Stomach (tissue), 19 donors: Measurements from ENCODE around the gene RIMKLB. TPM values are rescaled to one million over a fixed set of nuclear protein-coding genes. Genes with fewer than 3 reads are reported as not detected.

Experiments used
- DNase-seq, 2 donors: peaks; one replicate each; pipeline versions ENCODE4 v3.0.0 to v3.0.0-alpha.2; 2013 to 2019
- H3K27ac ChIP-seq, 5 donors: fragments of 200-600 bp in 4 of 5; sonication (generic) in 4 of 5; one replicate each; pipeline ENCODE4 v1.5.1; 2013 to 2019; ENCODE audit warnings: mild to moderate bottlenecking in 1 of 5, moderate library complexity in 1 of 5
- H3K27me3 ChIP-seq, 3 donors: fragments of 200-600 bp; sonication (generic); one replicate each; pipeline ENCODE4 v1.5.1; 2017 to 2019; ENCODE audit warnings: mixed run types in 1 of 3
- H3K36me3 ChIP-seq, 4 donors: fragments of 200-600 bp; sonication (generic); 1 replicate in 3 of 4; 2 replicates in 1 of 4; pipeline ENCODE4 v1.5.1; 2016 to 2019
- H3K4me1 ChIP-seq, 4 donors: fragments of 200-600 bp; sonication (generic); one replicate each; pipeline ENCODE4 v1.5.1; 2016 to 2019
- H3K4me3 ChIP-seq, 4 donors: fragments of 200-600 bp; sonication (generic) in 3 of 4; one replicate each; pipeline ENCODE4 v1.5.1; 2016 to 2019; ENCODE audit warnings: mild to moderate bottlenecking in 1 of 4
- H3K9me3 ChIP-seq, 4 donors: fragments of 200-600 bp; sonication (generic); one replicate each; pipeline ENCODE4 v1.5.1; 2016 to 2019
- EP300 ChIP-seq: sonication (generic); formaldehyde crosslinking; IDR thresholded peaks from one replicate; pipeline ENCODE4 v1.6.1; 2017; ENCODE audit warnings: antibody characterized with exemption
- POLR2A ChIP-seq, 4 donors: fragments of 450-650 bp; IDR thresholded peaks; one replicate each; pipeline ENCODE4 v1.6.1; 2016; ENCODE audit warnings: antibody characterized with exemption in 4 of 4, control low read depth in 2 of 4, mild to moderate bottlenecking in 1 of 4, moderate library complexity in 1 of 4
- POLR2AphosphoS5 ChIP-seq, 3 donors: sonication (generic); formaldehyde crosslinking; IDR thresholded peaks; one replicate each; pipeline ENCODE4 v1.6.1; 2016; ENCODE audit warnings: antibody characterized with exemption in 3 of 3
- WGBS, 5 donors: extraction: QIAGEN DNeasy Blood & Tissue Kit in 3 of 5; methylation state at CpG; one replicate each; pipeline versions ENCODE4 v1.1.5 to v1.1.7; 2013 to 2018; 5-methylcytosine and 5-hydroxymethylcytosine counted together
- intact Hi-C: fragments of 100-400 bp; cut with DNase I; formaldehyde crosslinking; loops from one replicate; pipeline ENCODE4 v1.15.1; 2023; ENCODE audit warnings: low total_unique reads
- long read RNA-seq, 10 donors: transcript quantifications; one replicate each; lab custom pipeline, GENCODE V29; 2026
- polyA plus RNA-seq, 3 donors: library from polyadenylated mRNA; stranded (reverse); fragments of 200-250 nt; gene quantifications; one replicate each; pipeline ENCODE4 v1.2.3, GENCODE V29; 2013
- total RNA-seq, 5 donors: library from RNA; depleted of rRNA; stranded (reverse); fragments of >200 nt; gene quantifications; one replicate each; pipeline versions ENCODE4 v1.1.0 to v1.2.3, GENCODE V29; 2014 to 2016
- TF ChIP-seq, protein P1 (sequence below), 7 experiments: fragments of 450-650 bp in 4 of 7; fragments of 200-600 bp in 3 of 7; sonication (generic) in 3 of 7; IDR thresholded peaks; one replicate each; pipeline ENCODE4 v1.5.1; 2016 to 2019; ENCODE audit warnings: antibody characterized with exemption in 7 of 7, control low read depth in 2 of 7, mild to moderate bottlenecking in 1 of 7
- donor health status: healthy with polysubstance abuse.
- donor health status: Bipolar disorder and iron deficiency.
- donor health status: healthy.

RIMKLB gene, protein sequence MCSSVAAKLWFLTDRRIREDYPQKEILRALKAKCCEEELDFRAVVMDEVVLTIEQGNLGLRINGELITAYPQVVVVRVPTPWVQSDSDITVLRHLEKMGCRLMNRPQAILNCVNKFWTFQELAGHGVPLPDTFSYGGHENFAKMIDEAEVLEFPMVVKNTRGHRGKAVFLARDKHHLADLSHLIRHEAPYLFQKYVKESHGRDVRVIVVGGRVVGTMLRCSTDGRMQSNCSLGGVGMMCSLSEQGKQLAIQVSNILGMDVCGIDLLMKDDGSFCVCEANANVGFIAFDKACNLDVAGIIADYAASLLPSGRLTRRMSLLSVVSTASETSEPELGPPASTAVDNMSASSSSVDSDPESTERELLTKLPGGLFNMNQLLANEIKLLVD
- total RNA-seq (10 to 100 TPM in 4 of 5 donors, 1 to 10 TPM in 1; 3.2 to 78.0 (median 25.5) TPM), polyA plus RNA-seq (10 to 100 TPM; 18.2 to 40.0 (median 22.8) TPM)
- long read RNA-seq, donor 1, partial matches to known transcripts = 0 of 3 reads
- long read RNA-seq, donor 1, other reads (novel, unspliced or antisense) = 0 of 3 reads
- long read RNA-seq, donor 2, transcript RIMKLB-203 (2 exons, 1,893 nt) = major isoform, 8 of 13 reads
- long read RNA-seq, donor 2, transcript RIMKLB-205 (6 exons, 2,236 nt) = minor isoform, 5 of 13 reads
- long read RNA-seq, donor 2, partial matches to known transcripts = 0 of 13 reads
- long read RNA-seq, donor 2, other reads (novel, unspliced or antisense) = 0 of 13 reads
- long read RNA-seq, donor 3, partial matches to known transcripts = 0 of 7 reads
- long read RNA-seq, donor 3, other reads (novel, unspliced or antisense) = 0 of 7 reads
- long read RNA-seq, donor 4, partial matches to known transcripts = 0 of 2 reads
- long read RNA-seq, donor 4, other reads (novel, unspliced or antisense) = 0 of 2 reads
- long read RNA-seq, donor 5, partial matches to known transcripts = 0 of 8 reads
- long read RNA-seq, donor 5, other reads (novel, unspliced or antisense) = 0 of 8 reads
- long read RNA-seq, donor 6, full-length matches to known transcripts = 37 of 37 reads
- long read RNA-seq, donor 6, partial matches to known transcripts = 0 of 37 reads
- long read RNA-seq, donor 6, other reads (novel, unspliced or antisense) = 0 of 37 reads
- long read RNA-seq, donor 7, transcript RIMKLB-203 (2 exons, 1,893 nt) = major isoform, 9 of 13 reads
- long read RNA-seq, donor 7, partial matches to known transcripts = 0 of 13 reads
- long read RNA-seq, donor 7, other reads (novel, unspliced or antisense) = 0 of 13 reads
- long read RNA-seq, donor 8, transcript RIMKLB-203 (2 exons, 1,893 nt) = major isoform, 8 of 11 reads
- long read RNA-seq, donor 8, partial matches to known transcripts = 0 of 11 reads
- long read RNA-seq, donor 8, other reads (novel, unspliced or antisense) = 0 of 11 reads
- long read RNA-seq, donor 9, transcript RIMKLB-203 (2 exons, 1,893 nt) = major isoform, 7 of 9 reads
- long read RNA-seq, donor 9, partial matches to known transcripts = 0 of 9 reads
- long read RNA-seq, donor 9, other reads (novel, unspliced or antisense) = 0 of 9 reads
- long read RNA-seq, donor 10, partial matches to known transcripts = 0 of 5 reads
- long read RNA-seq, donor 10, other reads (novel, unspliced or antisense) = 0 of 5 reads

DNA sequence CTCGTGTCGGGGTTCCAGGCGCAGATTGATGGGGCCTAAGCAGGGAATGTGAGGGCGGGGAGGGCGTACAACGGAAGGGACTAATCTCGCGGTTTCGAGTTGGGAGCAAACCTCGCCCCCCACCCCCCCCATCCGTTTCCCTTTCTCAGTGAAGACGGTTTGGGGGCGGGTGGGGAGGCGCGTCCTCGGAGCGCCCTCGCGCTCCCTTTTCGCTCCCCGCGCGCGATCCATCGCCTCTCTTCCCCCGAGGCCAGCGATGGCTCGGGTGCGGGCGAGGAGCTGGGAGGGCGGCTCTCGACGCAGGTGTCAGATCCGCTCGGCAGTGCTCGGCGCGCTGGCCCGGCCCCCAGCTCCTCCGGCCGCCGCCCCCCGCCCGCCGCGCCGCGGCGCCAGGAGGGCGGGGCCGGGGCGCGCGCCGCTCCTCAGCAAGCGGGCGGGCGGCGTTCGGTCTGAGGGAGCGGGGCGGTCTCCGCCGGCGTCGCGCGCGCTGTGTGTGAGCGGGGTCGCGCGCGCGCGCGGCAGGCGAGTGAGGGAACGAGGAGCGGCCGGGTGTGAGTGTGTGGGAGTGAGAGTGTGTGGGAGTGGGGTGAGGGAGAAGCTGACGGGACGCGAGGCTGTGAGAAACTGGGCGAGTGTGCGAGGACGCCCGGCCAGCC lies at the start of gene RIMKLB:
Gene RIMKLB, plus strand, starts transcription at position 516 of the 656 bp plus-strand sequence. CDS start 15,876 bp downstream, outside the sequence.
- H3K4me1 ChIP-seq = peaks cover 4 to 56% (median 28%) of the 10 kb centered on the region in 4 donors
- 0% methylated on average over 38 to 85 of the region's 88 CpGs for WGBS, 5 donors
- no peaks in the 10 kb centered on the region for H3K27me3 ChIP-seq
- no peaks in the 10 kb centered on the region for H3K36me3 ChIP-seq
- peak; percentile 79 to 96 for DNase-seq
- H3K9me3 ChIP-seq = no peaks in the 10 kb centered on the region
- peak within 1 kb of the TSS; percentile 88 to 97 (median 92) for H3K27ac ChIP-seq
- peak within 1 kb of the TSS; percentile 90 to 98 (median 94) for H3K4me3 ChIP-seq
- TF ChIP-seq, protein P1, sequence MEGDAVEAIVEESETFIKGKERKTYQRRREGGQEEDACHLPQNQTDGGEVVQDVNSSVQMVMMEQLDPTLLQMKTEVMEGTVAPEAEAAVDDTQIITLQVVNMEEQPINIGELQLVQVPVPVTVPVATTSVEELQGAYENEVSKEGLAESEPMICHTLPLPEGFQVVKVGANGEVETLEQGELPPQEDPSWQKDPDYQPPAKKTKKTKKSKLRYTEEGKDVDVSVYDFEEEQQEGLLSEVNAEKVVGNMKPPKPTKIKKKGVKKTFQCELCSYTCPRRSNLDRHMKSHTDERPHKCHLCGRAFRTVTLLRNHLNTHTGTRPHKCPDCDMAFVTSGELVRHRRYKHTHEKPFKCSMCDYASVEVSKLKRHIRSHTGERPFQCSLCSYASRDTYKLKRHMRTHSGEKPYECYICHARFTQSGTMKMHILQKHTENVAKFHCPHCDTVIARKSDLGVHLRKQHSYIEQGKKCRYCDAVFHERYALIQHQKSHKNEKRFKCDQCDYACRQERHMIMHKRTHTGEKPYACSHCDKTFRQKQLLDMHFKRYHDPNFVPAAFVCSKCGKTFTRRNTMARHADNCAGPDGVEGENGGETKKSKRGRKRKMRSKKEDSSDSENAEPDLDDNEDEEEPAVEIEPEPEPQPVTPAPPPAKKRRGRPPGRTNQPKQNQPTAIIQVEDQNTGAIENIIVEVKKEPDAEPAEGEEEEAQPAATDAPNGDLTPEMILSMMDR (IDR thresholded peaks at IDR 0.05) = no peak
- no peak for TF ChIP-seq POLR2A (IDR thresholded peaks at IDR 0.05)
- TF ChIP-seq POLR2AphosphoS5 (IDR thresholded peaks at IDR 0.05) = peak in 1 of 3 donors; percentile 16
- TF ChIP-seq EP300 = no peak
- intact Hi-C loops = no loop called here

DNA sequence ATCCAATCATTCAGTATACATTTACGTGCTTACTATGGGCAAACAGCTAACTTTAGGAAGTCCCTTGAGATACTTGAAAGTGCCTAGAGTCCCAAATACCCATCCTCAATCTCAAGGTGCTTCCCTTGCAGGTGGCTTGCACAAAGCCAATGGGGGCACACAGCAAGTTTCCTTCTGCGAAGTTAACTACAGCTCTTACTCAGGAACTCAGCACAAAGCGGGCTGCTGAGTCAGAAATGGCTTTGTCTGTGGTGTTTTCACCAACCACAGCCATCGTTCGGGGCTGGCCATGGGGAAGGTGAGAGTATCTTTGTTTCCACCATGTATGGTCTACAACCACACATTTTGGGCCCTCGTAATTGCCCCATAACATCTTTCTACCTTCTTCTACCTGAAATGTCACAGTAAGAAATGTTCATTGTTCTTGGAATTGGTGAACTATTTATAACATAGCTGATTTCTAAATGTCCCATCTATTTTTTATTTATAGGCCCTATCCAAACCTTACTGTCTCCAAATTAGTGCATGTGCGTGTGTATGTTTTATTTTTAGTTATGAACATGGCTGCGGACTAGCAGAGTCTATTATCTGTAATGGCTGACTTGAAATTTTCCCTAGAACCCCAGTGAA lies 49.1 kb upstream of the RIMKLB start:
- Histone ChIP-seq H3K9me3 (no peaks in the 10 kb centered on the region), H3K4me3 (no peak overlapping the region), H3K36me3 (no peaks in the 10 kb centered on the region), H3K4me1 (no peaks in the 10 kb centered on the region), H3K27me3 (no peaks in the 10 kb centered on the region), H3K27ac (no peak overlapping the region)
- 75 to 88% (median 84%) methylated on average over 8 of the region's 8 CpGs for WGBS, 5 donors
- intact Hi-C loops = no loop called here
- TF ChIP-seq EP300 = no peak
- no peak for TF ChIP-seq POLR2A (IDR thresholded peaks at IDR 0.05)
- TF ChIP-seq, protein P1 (IDR thresholded peaks at IDR 0.05) = no peak
- TF ChIP-seq POLR2AphosphoS5 (IDR thresholded peaks at IDR 0.05) = no peak
- no peak for DNase-seq

DNA sequence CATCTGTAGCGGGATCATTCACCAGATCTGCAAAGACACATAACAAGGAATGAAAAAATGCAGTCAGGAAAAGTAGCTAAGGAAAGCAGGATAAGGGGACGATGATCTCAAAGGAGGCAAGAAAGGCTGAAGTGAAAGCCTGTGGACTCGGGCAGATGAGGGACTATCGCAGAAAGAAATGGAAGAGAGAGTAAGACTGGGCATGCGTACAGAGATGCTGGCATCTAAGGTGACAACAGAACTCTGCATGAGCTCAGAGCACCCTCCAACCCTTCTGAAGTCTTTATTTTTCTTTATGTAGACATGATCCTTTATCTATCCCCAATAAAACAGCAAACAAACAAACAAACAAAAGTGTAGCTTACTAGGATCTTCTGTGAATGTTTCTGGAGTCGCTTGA lies 42.4 kb upstream of the RIMKLB start:
- 77 to 83% (median 80%) methylated on average over 6 of the region's 6 CpGs for WGBS, 5 donors
- H3K9me3 ChIP-seq = no peaks in the 10 kb centered on the region
- DNase-seq = no peak
- H3K27me3 ChIP-seq = no peaks in the 10 kb centered on the region
- intact Hi-C loops = no loop called here
- H3K27ac ChIP-seq = no peak overlapping the region
- no peak overlapping the region for H3K4me3 ChIP-seq
- TF ChIP-seq, protein P1 (IDR thresholded peaks at IDR 0.05) = no peak
- TF ChIP-seq EP300 = no peak
- TF ChIP-seq POLR2AphosphoS5 (IDR thresholded peaks at IDR 0.05) = no peak
- no peak for TF ChIP-seq POLR2A (IDR thresholded peaks at IDR 0.05)
- no peaks in the 10 kb centered on the region for H3K36me3 ChIP-seq
- H3K4me1 ChIP-seq = no peaks in the 10 kb centered on the region
